Ishikawa (cell line): Measurements from ENCODE around the gene PSRC1.

Experiments
- CEBPB ChIP-seq: IDR thresholded peaks from 2 replicates; pipeline ENCODE4 v1.6.1; 2012
- CREB1 ChIP-seq: IDR thresholded peaks from 2 replicates; pipeline ENCODE4 v1.6.1; 2012; ENCODE audit warnings: low read depth
- EGR1 ChIP-seq: IDR thresholded peaks from 2 replicates; pipeline ENCODE4 v1.6.1; 2012
- EP300 ChIP-seq: IDR thresholded peaks from 2 replicates; pipeline ENCODE4 v1.6.1; 2012; ENCODE audit warnings: borderline replicate concordance
- FOXM1 ChIP-seq: IDR thresholded peaks from 2 replicates; pipeline ENCODE4 v1.6.1; 2012; ENCODE audit warnings: low read depth, borderline replicate concordance
- NFIC ChIP-seq: IDR thresholded peaks from 2 replicates; pipeline ENCODE4 v1.6.1; 2012
- RAD21 ChIP-seq: IDR thresholded peaks from 2 replicates; pipeline ENCODE4 v1.6.1; 2012; ENCODE audit warnings: low read depth
- TAF1 ChIP-seq: IDR thresholded peaks from 2 replicates; pipeline ENCODE4 v1.6.1; 2012; ENCODE audit warnings: low read depth, mild to moderate bottlenecking
- TCF12 ChIP-seq: IDR thresholded peaks from 2 replicates; pipeline ENCODE4 v1.6.1; 2012; ENCODE audit warnings: low read depth
- TEAD4 ChIP-seq: IDR thresholded peaks from 2 replicates; pipeline ENCODE4 v1.6.1; 2012
- YY1 ChIP-seq: IDR thresholded peaks from 2 replicates; pipeline ENCODE4 v1.6.1; 2012; ENCODE audit warnings: low read depth
- ZBTB7A ChIP-seq: IDR thresholded peaks from 2 replicates; pipeline ENCODE4 v1.6.1; 2012; ENCODE audit warnings: low read depth
- TF ChIP-seq, protein P1 (sequence below): IDR thresholded peaks from 2 replicates; pipeline ENCODE4 v1.6.1; 2012
- TF ChIP-seq, protein P2 (sequence below): IDR thresholded peaks from 2 replicates; pipeline ENCODE4 v1.6.1; 2012; ENCODE audit warnings: low read depth, mild to moderate bottlenecking
- TF ChIP-seq, protein P3 (sequence below): IDR thresholded peaks from 2 replicates; pipeline ENCODE4 v1.6.1; 2012

Gene PSRC1

DNA sequence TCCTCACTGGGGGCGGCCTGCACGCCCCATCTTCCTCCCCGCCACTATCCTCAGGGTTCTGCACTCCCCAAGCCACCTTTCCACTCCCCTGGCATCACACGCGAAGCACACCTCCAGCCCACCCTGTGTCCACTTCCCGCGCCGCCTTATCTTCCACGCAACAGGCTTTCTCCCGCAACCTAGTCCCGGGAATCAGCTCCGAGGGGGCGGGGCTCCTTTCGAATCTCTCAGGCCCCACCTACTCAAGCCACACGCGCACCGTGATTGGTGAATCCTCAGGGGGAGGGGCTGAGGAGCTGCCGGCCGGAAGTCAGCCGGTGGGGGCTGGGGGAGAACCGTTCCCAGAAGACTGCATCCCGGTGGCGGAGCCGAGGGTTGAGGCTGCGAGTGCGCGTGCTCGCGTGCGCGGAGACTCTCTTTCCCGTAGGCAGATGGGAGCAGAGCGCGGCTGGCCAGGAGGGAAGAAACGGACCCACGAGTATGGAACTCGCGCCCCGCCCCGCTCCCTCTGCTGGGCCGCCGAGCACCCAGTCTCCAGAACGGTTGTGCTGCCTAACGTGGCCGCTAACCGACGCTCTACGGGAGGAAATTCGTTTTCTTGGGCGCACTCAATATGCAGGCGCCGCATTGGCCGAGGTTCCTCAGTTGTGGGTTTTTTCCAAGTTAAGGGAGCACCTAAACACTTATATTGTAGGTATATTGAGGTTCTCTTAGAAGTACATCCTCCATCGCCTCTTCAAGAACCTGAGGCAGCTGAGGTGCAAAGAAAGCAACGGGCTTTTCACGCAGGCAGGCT is at the start of gene PSRC1:
Gene PSRC1 (minus strand): TSS at position 194 of the 796 bp plus-strand sequence.
- TF ChIP-seq NFIC (no peak), RAD21 (peak; percentile 19; the same call in 1 of the 2 replicates), CREB1 (no peak), EP300 (no peak), TEAD4 (no peak), EGR1 (no peak), TCF12 (0 out of 2 replicates have a peak, but pooled peaks have one; percentile 33), FOXM1 (0 out of 2 replicates have a peak, but pooled peaks have one; percentile 13), ZBTB7A (no peak), TAF1 (peak; percentile 88), YY1 (no peak; the same call in none of the 2 replicates), CEBPB (no peak)
- TF ChIP-seq, protein P1, sequence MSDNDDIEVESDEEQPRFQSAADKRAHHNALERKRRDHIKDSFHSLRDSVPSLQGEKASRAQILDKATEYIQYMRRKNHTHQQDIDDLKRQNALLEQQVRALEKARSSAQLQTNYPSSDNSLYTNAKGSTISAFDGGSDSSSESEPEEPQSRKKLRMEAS: peak; percentile 91
- TF ChIP-seq, protein P2, sequence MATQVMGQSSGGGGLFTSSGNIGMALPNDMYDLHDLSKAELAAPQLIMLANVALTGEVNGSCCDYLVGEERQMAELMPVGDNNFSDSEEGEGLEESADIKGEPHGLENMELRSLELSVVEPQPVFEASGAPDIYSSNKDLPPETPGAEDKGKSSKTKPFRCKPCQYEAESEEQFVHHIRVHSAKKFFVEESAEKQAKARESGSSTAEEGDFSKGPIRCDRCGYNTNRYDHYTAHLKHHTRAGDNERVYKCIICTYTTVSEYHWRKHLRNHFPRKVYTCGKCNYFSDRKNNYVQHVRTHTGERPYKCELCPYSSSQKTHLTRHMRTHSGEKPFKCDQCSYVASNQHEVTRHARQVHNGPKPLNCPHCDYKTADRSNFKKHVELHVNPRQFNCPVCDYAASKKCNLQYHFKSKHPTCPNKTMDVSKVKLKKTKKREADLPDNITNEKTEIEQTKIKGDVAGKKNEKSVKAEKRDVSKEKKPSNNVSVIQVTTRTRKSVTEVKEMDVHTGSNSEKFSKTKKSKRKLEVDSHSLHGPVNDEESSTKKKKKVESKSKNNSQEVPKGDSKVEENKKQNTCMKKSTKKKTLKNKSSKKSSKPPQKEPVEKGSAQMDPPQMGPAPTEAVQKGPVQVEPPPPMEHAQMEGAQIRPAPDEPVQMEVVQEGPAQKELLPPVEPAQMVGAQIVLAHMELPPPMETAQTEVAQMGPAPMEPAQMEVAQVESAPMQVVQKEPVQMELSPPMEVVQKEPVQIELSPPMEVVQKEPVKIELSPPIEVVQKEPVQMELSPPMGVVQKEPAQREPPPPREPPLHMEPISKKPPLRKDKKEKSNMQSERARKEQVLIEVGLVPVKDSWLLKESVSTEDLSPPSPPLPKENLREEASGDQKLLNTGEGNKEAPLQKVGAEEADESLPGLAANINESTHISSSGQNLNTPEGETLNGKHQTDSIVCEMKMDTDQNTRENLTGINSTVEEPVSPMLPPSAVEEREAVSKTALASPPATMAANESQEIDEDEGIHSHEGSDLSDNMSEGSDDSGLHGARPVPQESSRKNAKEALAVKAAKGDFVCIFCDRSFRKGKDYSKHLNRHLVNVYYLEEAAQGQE: no peak
- TF ChIP-seq, protein P3, sequence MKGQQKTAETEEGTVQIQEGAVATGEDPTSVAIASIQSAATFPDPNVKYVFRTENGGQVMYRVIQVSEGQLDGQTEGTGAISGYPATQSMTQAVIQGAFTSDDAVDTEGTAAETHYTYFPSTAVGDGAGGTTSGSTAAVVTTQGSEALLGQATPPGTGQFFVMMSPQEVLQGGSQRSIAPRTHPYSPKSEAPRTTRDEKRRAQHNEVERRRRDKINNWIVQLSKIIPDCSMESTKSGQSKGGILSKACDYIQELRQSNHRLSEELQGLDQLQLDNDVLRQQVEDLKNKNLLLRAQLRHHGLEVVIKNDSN: no peak

DNA sequence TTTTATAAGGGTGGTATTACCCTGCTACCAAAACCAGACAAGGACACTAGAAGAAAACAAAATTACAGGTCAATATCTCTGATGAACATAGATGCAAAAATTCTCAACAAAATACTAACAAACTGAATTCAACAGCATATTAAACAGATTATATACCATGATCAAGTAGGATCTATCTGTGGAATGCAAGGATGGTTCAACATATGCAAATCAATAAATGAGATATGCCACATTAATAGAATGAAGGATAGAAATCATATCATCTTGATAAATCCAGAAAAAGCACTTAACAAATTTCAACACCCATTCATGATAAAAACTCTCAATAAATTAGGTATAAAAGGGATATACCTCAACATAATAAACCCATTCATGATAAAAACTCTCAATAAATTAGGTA is 48.2 kb upstream of the PSRC1 start:
- TF ChIP-seq CREB1: no peak
- no peak for TF ChIP-seq TCF12
- TF ChIP-seq EGR1: no peak
- TF ChIP-seq TEAD4: no peak
- no peak for TF ChIP-seq RAD21
- no peak for TF ChIP-seq NFIC
- no peak for TF ChIP-seq EP300
- no peak for TF ChIP-seq YY1
- TF ChIP-seq, protein P3: no peak

DNA sequence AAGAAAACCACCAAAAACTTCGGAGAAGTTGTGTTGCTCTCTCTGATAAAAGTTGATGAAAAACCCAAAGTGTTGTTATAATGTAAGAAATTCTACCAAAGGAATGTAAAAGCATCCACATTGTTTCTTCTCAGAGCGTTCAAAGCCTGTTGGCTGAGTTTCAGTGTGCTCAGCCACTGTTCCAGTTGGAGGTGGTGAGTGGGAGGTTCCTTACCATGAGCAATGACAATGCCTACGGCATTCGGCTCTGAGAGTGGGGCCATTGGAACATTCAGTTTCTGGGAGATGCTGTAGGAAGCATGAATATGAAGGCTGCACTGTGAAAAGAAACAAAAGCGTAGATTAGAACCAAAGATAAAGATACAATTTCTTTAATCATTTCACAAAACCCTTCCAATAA is 44.3 kb upstream of the PSRC1 start:
- TF ChIP-seq NFIC (peak; percentile 33; the same call in 1 of the 2 replicates), TAF1 (no peak), EGR1 (peak; percentile 53; the same call in 1 of the 2 replicates)

DNA sequence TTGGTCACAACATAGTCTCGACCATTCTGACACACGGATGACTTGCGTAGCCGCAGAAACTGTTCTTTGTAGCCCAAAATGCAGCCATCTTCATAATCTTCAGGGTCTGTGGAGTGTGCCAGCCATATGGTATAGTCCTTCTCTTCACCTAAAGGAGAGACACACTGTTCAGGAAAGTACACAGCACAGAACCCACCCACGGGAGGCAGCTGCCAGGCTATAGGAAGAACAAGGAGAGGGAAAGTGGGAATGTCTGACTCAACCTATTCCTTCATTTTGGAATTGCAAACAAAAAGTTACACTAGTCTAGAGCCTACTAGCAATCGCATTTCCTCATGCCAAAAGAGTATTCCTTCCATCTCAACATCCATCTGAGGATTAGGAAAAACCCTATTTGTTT is 40.0 kb upstream of the PSRC1 start:
- TF ChIP-seq, protein P1: no peak
- TF ChIP-seq, protein P3: no peak
- no peak for TF ChIP-seq TEAD4
- TF ChIP-seq TCF12: no peak

DNA sequence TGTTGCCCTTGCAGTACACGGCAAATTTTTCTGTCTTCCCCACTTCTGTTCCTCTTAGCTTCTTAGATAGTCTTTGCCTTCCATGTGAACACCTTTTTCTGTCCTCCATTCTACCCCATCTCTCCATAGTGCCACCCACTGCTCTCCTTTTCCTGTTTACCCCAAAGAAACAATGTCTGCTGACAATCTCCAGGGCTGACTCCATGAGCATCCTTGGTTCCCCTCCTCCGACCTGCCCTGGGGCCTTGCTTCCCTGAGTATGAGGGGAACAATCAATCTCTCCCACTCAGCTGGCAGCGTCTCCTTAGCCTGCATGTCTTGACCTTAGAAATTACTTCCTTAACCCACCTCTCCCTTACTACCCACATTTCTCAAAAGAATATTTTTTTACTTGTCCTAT is 36.2 kb upstream of the PSRC1 start:
- TF ChIP-seq TEAD4: no peak
- TF ChIP-seq CREB1: no peak
- TF ChIP-seq NFIC: no peak
- no peak for TF ChIP-seq EP300

DNA sequence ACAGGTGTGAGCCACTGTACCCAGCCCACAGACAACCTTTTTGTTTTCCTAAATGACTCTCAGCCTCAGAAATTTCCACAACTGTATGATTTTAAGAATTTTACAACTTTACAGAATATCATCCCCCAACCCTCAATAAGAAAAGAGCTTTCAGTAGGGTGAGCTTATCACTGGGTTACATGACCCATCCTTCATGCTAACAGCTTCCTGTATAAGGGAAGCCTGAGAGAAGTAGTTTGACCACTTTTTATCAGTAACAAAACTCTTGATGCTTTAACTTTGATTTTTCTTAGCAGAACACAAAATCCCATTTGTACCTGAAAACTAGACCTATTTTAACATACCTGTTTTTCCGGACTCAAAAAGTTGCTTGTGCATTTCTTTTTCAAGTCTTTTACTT is 33.6 kb upstream of the PSRC1 start:
- TF ChIP-seq, protein P3: no peak
- TF ChIP-seq, protein P2: no peak
- no peak for TF ChIP-seq YY1
- no peak for TF ChIP-seq CEBPB
- TF ChIP-seq EGR1: no peak
- TF ChIP-seq TEAD4: no peak
- TF ChIP-seq TCF12: no peak
- TF ChIP-seq RAD21: no peak
- TF ChIP-seq, protein P1: no peak
- TF ChIP-seq EP300: no peak
- TF ChIP-seq TAF1: no peak
- TF ChIP-seq FOXM1: no peak
- TF ChIP-seq NFIC: no peak
- TF ChIP-seq ZBTB7A: no peak
- no peak for TF ChIP-seq CREB1
